Muscle of back (tissue), 11 donors: ENCODE data around the gene B3GLCT. TPM values are rescaled to one million over a fixed set of nuclear protein-coding genes. Genes with fewer than 3 reads are reported as not detected.
A peak's percentile ranks its signal among the peaks of the same experiment; 100 is the strongest.

ENCODE experiments used
- DNase-seq, 3 donors: peaks; one replicate each; pipeline versions ENCODE4 v3.0.0 to v3.0.0-alpha.2; 2013
- polyA plus RNA-seq, 10 donors: library from polyadenylated mRNA; unstranded; fragments of 120-200 nt; gene quantifications; one replicate each; pipeline ENCODE4 v1.2.1, GENCODE V29; 2013; ENCODE audit not compliant: insufficient read length in 10 of 10

The B3GLCT gene
- polyA plus RNA-seq, 10 donors: 16.9 to 38.4 (median 22.4) TPM

GRCh38 chr13:31221057-31221456, 21.3 kb downstream of the B3GLCT start:
- DNase-seq: no peak

- no peak for DNase-seq
Measured at GRCh38 chr13:31223215-31223614, 23.4 kb downstream of the B3GLCT start.

- no peak for DNase-seq
Measured at GRCh38 chr13:31223640-31224039, 23.9 kb downstream of the B3GLCT start.

- no peak for DNase-seq
Measured at GRCh38 chr13:31224174-31224669, 24.4 kb downstream of the B3GLCT start.

GRCh38 chr13:31224963-31225559, 25.3 kb downstream of the B3GLCT start:
- DNase-seq: no peak

- no peak for DNase-seq
Measured at GRCh38 chr13:31225998-31226675, 26.4 kb downstream of the B3GLCT start.

GRCh38 chr13:31227063-31227462, 27.3 kb downstream of the B3GLCT start:
- no peak for DNase-seq

GRCh38 chr13:31227870-31228269, 28.1 kb downstream of the B3GLCT start:
- DNase-seq: no peak

- DNase-seq: no peak
Measured at GRCh38 chr13:31234729-31235128, 35.0 kb downstream of the B3GLCT start.

- DNase-seq: peak in 2 of 3 donors; percentile 28 to 56
Measured at GRCh38 chr13:31236211-31236786, 36.5 kb downstream of the B3GLCT start.

- DNase-seq: no peak
Measured at GRCh38 chr13:31240921-31241320, 41.1 kb downstream of the B3GLCT start.

- peak; percentile 7 to 61 (median 33) for DNase-seq
Measured at GRCh38 chr13:31242367-31242766, 42.6 kb downstream of the B3GLCT start.

- peak; percentile 32 to 75 (median 42) for DNase-seq
Measured at GRCh38 chr13:31242916-31243315, 43.1 kb downstream of the B3GLCT start.

- DNase-seq: no peak
Measured at GRCh38 chr13:31245598-31246373, 46.0 kb downstream of the B3GLCT start.

- no peak for DNase-seq
Measured at GRCh38 chr13:31246918-31247317, 47.1 kb downstream of the B3GLCT start.

GRCh38 chr13:31248361-31248760, 48.6 kb downstream of the B3GLCT start:
- DNase-seq: no peak

GRCh38 chr13:31248965-31249539, 49.3 kb downstream of the B3GLCT start:
- DNase-seq: no peak

GRCh38 chr13:31250435-31250834, 50.7 kb downstream of the B3GLCT start:
- DNase-seq: no peak

GRCh38 chr13:31261241-31261640, 61.5 kb downstream of the B3GLCT start:
- no peak for DNase-seq

- DNase-seq: no peak
Measured at GRCh38 chr13:31263346-31263745, 63.6 kb downstream of the B3GLCT start.

- no peak for DNase-seq
Measured at GRCh38 chr13:31264151-31264550, 64.4 kb downstream of the B3GLCT start.
